Spleen (tissue), 11 donors: ENCODE results near the gene TDRD1. TPM values are rescaled to one million over a fixed set of nuclear protein-coding genes. Genes with fewer than 3 reads are reported as not detected.

ENCODE experiments used
- DNase-seq: peaks from one replicate; pipeline ENCODE4 v3.0.0-alpha.2; 2020
- H3K27ac ChIP-seq, 8 donors: fragments of 200-600 bp; sonication (generic) in 7 of 8; 1 replicate in 4 of 8; 2 replicates in 4 of 8; pipeline versions ENCODE4 v1.5.0 to v1.8.0; 2016 to 2021; ENCODE audit warnings: inconsistent platforms in 4 of 8, mild to moderate bottlenecking in 4 of 8, moderate library complexity in 1 of 8
- H3K27me3 ChIP-seq, 7 donors: fragments of 200-600 bp; sonication (generic) in 6 of 7; replicated peaks in 1 of 7; 1 replicate in 4 of 7; 2 replicates in 3 of 7; pipeline versions ENCODE4 v1.5.0 to v1.8.0; 2016 to 2021; ENCODE audit warnings: inconsistent platforms in 3 of 7, mild to moderate bottlenecking in 1 of 7
- H3K36me3 ChIP-seq, 6 donors: fragments of 200-600 bp; sonication (generic) in 5 of 6; 1 replicate in 4 of 6; 2 replicates in 2 of 6; pipeline versions ENCODE4 v1.5.0 to v1.8.0; 2016 to 2021; ENCODE audit warnings: inconsistent platforms in 2 of 6
- H3K4me1 ChIP-seq, 6 donors: fragments of 200-600 bp; sonication (generic) in 5 of 6; 1 replicate in 3 of 6; 2 replicates in 3 of 6; pipeline versions ENCODE4 v1.5.0 to v1.8.0; 2016 to 2021; ENCODE audit warnings: inconsistent platforms in 3 of 6
- H3K4me3 ChIP-seq, 8 donors: fragments of 200-600 bp; sonication (generic) in 7 of 8; 1 replicate in 4 of 8; 2 replicates in 4 of 8; pipeline versions ENCODE4 v1.5.0 to v1.8.0; 2016 to 2021; ENCODE audit warnings: inconsistent platforms in 4 of 8, mild to moderate bottlenecking in 4 of 8, moderate library complexity in 2 of 8
- H3K9me3 ChIP-seq, 8 donors: fragments of 200-600 bp; sonication (generic) in 7 of 8; 1 replicate in 4 of 8; 2 replicates in 4 of 8; pipeline versions ENCODE4 v1.5.0 to v1.8.0; 2016 to 2021; ENCODE audit warnings: inconsistent platforms in 4 of 8
- CTCF ChIP-seq, 11 experiments: fragments of 200-600 bp in 7 of 11; fragments of 450-650 bp in 4 of 11; sonication (generic) in 4 of 11; IDR thresholded peaks in 8 of 11; conservative IDR thresholded peaks in 3 of 11; 1 replicate in 7 of 11; 2 replicates in 4 of 11; pipeline versions ENCODE4 v1.4.0 to v1.8.0; 2016 to 2021; ENCODE audit warnings: antibody characterized with exemption in 11 of 11, inconsistent platforms in 4 of 11, mild to moderate bottlenecking in 1 of 11
- POLR2A ChIP-seq, 3 donors: fragments of 450-650 bp; IDR thresholded peaks; one replicate each; pipeline ENCODE4 v1.5.1; 2017; ENCODE audit warnings: antibody characterized with exemption in 3 of 3, mild to moderate bottlenecking in 1 of 3
- POLR2AphosphoS5 ChIP-seq, 3 donors: sonication (generic); formaldehyde crosslinking; IDR thresholded peaks; one replicate each; pipeline ENCODE4 v1.5.1; 2017; ENCODE audit warnings: antibody characterized with exemption in 3 of 3
- WGBS, 5 donors: extraction: QIAGEN DNeasy Blood & Tissue Kit in 3 of 5; methylation state at CpG; one replicate each; pipeline versions ENCODE4 v1.1.5 to v1.1.7; 2013 to 2018; 5-methylcytosine and 5-hydroxymethylcytosine counted together
- intact Hi-C: fragments of 100-400 bp; cut with DNase I; formaldehyde crosslinking; loops from one replicate; pipeline ENCODE4 v1.15.0; 2023; ENCODE audit warnings: low total_unique reads
- polyA plus RNA-seq, 3 donors: library from polyadenylated mRNA; stranded (reverse); fragments of 200-250 nt; gene quantifications; one replicate each; pipeline ENCODE4 v1.2.1, GENCODE V29; 2013
- total RNA-seq, 7 donors: library from RNA; depleted of rRNA in 3 of 7; stranded (reverse); fragments of >200 nt in 3 of 7; fragmentation: NEBNext Ultra II Directional in 4 of 7; extraction: Animal tissue kit (Norgen Biotek cat#: 25700) in 4 of 7; gene quantifications; one replicate each; pipeline versions ENCODE4 v1.1.0 to v1.2.1, GENCODE V29; 2016 to 2021
- donor health status: healthy with polysubstance abuse.
- donor health status: DM: no; HTN: no; CAD: no; lungs with moderate emphysema.
- donor health status: DM: no; HTN: no; CAD: no.
- donor health status: Bipolar disorder and iron deficiency.
- donor health status: healthy.
- donor health status: DM: no; HTN: no; CAD: no.
- donor health status: DM: yes; HTN: yes; CAD: no.

Gene TDRD1
- total and polyA plus RNA-seq, 10 donors = 0.02 to 3.9 (median 0.92) TPM

DNA sequence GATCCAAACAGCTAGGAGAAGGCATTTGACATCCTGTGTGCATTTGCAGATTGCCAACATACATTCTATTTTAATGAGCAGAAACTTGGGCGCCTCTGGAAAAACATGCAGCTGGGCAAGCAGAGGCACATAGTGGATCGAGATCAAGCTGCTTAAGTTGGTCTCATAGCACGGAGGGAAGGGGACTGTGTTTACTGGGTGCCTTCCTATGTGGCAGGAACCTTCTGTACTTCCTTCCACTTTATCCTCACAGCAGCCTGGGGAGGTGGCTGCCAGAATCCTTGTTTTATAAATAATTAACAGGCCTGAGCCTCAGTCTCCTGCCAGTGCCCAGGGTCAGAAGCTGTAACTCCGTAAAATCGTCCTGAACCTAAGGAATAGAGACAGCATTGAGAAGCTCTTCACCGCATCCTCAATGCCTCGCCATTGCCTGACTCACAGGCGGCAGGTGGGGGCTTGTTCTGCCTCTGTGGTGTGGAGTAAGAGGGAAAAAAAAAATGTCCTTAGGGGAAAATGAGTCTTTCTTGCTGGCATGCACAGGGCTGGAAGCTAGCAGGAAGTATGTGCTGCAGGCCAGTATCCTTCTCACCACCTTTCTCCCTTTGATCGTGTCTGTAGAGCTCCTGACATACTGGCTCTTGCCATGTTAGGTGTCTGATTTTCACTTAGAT lies 66.1 kb downstream of the TDRD1 start:
- intact Hi-C loops = no loop called here
- no peak for DNase-seq
- H3K4me1 ChIP-seq = peaks cover 0 to under 1% (median 0%) of the 10 kb centered on the region in 6 donors
- peaks cover 0 to 49% (median 9%) of the 10 kb centered on the region in 7 donors for H3K27me3 ChIP-seq
- 60 to 70% (median 65%) methylated on average over 9 of the region's 9 CpGs for WGBS, 5 donors
- H3K9me3 ChIP-seq = no peaks in the 10 kb centered on the region
- H3K27ac ChIP-seq = no peak overlapping the region
- H3K4me3 ChIP-seq = no peak overlapping the region
- no peak for TF ChIP-seq POLR2A (IDR thresholded peaks at IDR 0.05)
- no peak for TF ChIP-seq POLR2AphosphoS5 (IDR thresholded peaks at IDR 0.05)
- no peak for TF ChIP-seq CTCF (IDR thresholded peaks at IDR 0.05 in 8 of 11, conservative IDR thresholded peaks at IDR 0.05 in 3 of 11)
- H3K36me3 ChIP-seq = no peaks in the 10 kb centered on the region

DNA sequence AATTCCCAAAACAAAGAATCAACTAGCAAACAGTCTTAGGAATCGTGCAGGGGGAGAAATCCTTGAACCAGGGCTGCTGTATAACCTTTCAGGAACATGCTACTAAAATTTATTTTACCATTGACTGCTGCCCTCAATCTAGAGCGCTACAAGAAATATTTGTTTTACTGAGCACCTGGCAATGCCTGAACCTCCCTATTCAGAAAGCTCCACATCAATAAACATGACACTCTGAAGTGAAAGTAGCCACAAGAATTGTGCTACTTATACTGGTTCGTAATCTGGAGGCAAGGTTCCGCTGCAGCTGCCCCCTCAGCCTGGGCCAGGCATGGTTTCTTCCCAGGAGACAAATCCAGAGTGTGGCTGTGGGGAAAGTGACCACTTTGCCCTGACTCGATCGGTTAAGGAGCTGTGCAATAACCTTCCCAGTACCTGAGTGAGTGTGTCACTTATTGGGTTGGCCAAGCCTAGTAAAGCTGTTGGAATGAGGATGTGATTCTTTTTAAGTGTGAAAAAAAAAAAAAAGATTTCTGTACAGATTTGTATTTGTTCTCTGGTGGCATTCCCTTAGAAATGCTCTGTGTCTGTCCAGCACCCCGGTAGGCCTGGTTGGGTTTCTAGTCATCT lies 67.6 kb downstream of the TDRD1 start:
- DNase-seq = no peak
- H3K27me3 ChIP-seq = peaks cover 0 to 34% (median 4%) of the 10 kb centered on the region in 7 donors
- H3K9me3 ChIP-seq = no peaks in the 10 kb centered on the region
- H3K4me3 ChIP-seq = no peak overlapping the region
- no peaks in the 10 kb centered on the region for H3K4me1 ChIP-seq
- no peak overlapping the region for H3K27ac ChIP-seq
- no peaks in the 10 kb centered on the region for H3K36me3 ChIP-seq
- TF ChIP-seq POLR2AphosphoS5 (IDR thresholded peaks at IDR 0.05) (no peak), POLR2A (IDR thresholded peaks at IDR 0.05) (no peak), CTCF (IDR thresholded peaks at IDR 0.05 in 8 of 11, conservative IDR thresholded peaks at IDR 0.05 in 3 of 11) (no peak)
- intact Hi-C loops = no loop called here
- WGBS, 5 donors = 79 to 92% (median 86%) methylated on average over 7 of the region's 7 CpGs

- Histone ChIP-seq H3K9me3 (no peaks in the 10 kb centered on the region), H3K36me3 (no peaks in the 10 kb centered on the region), H3K27me3 (no peaks in the 10 kb centered on the region), H3K27ac (no peak overlapping the region), H3K4me3 (no peak overlapping the region), H3K4me1 (no peaks in the 10 kb centered on the region)
- no peak for DNase-seq
- TF ChIP-seq POLR2AphosphoS5 (IDR thresholded peaks at IDR 0.05) = no peak
- TF ChIP-seq CTCF (IDR thresholded peaks at IDR 0.05 in 8 of 11, conservative IDR thresholded peaks at IDR 0.05 in 3 of 11) = no peak
- intact Hi-C loops = no loop called here
- 93 to 95% (median 94%) methylated on average over 6 of the region's 6 CpGs for whole genome bisulfite sequencing, 5 donors
These were observed 71.1 kb downstream of the TDRD1 start for GRCh38 chr10:114250236-114250635.

GRCh38 chr10:114250716-114251115 lies 71.6 kb downstream of the TDRD1 start:
- no peak for DNase-seq
- no peak overlapping the region for H3K27ac ChIP-seq
- no peaks in the 10 kb centered on the region for H3K4me1 ChIP-seq
- intact Hi-C loops = no loop called here
- no peaks in the 10 kb centered on the region for H3K9me3 ChIP-seq
- no peak overlapping the region for H3K4me3 ChIP-seq
- TF ChIP-seq POLR2A (IDR thresholded peaks at IDR 0.05) (no peak), CTCF (IDR thresholded peaks at IDR 0.05 in 8 of 11, conservative IDR thresholded peaks at IDR 0.05 in 3 of 11) (no peak)
- 82 to 98% (median 96%) methylated on average over 1 of the region's 1 CpG for WGBS, 5 donors
- no peaks in the 10 kb centered on the region for H3K27me3 ChIP-seq
- H3K36me3 ChIP-seq = no peaks in the 10 kb centered on the region
